Dedifferentiated amniotic fluid mesenchymal stem cell (primary cell): Measurements from ENCODE around the gene SLC19A1.
A peak's percentile ranks its signal among the peaks of the same experiment; 100 is the strongest.

Experiments
- DNase-seq: peaks from one replicate; pipeline ENCODE4 v3.0.0-alpha.2; 2016; ENCODE audit errors: extremely low spot score

The SLC19A1 gene

GRCh38 chr21:45558044-45558721 is 15.9 kb upstream of the SLC19A1 start:
- DNase-seq: no peak

- no peak for DNase-seq
Measured at GRCh38 chr21:45557616-45558043, 15.4 kb upstream of the SLC19A1 start.

GRCh38 chr21:45556645-45557615 is 14.7 kb upstream of the SLC19A1 start:
- DNase-seq: no peak

GRCh38 chr21:45556302-45556644 is 14.0 kb upstream of the SLC19A1 start:
- no peak for DNase-seq

GRCh38 chr21:45555557-45556301 is 13.5 kb upstream of the SLC19A1 start:
- DNase-seq: peak; percentile 67

GRCh38 chr21:45555251-45555556 is 13.0 kb upstream of the SLC19A1 start:
- DNase-seq: no peak

GRCh38 chr21:45554477-45555175 is 12.4 kb upstream of the SLC19A1 start:
- peak; percentile 40 for DNase-seq

- no peak for DNase-seq
Measured at GRCh38 chr21:45552696-45553391, 10.6 kb upstream of the SLC19A1 start.

GRCh38 chr21:45551783-45552695 is 9.8 kb upstream of the SLC19A1 start:
- DNase-seq: no peak

GRCh38 chr21:45551316-45551715 is 9.1 kb upstream of the SLC19A1 start:
- DNase-seq: peak; percentile 28

- DNase-seq: peak; percentile 54
Measured at GRCh38 chr21:45550522-45551210, 8.4 kb upstream of the SLC19A1 start.

- no peak for DNase-seq
Measured at GRCh38 chr21:45549626-45550463, 7.6 kb upstream of the SLC19A1 start.

GRCh38 chr21:45548711-45549491 is 6.7 kb upstream of the SLC19A1 start:
- DNase-seq: no peak

GRCh38 chr21:45547545-45547900 is 5.3 kb upstream of the SLC19A1 start:
- DNase-seq: no peak

GRCh38 chr21:45546636-45547544 is 4.7 kb upstream of the SLC19A1 start:
- no peak for DNase-seq

- no peak for DNase-seq
Measured at GRCh38 chr21:45545691-45546531, 3.7 kb upstream of the SLC19A1 start.
